ENCODE results near the gene ZBTB45. TPM values are rescaled to one million over a fixed set of nuclear protein-coding genes. Genes with fewer than 3 reads are reported as not detected.

Gene ZBTB45
- total and polyA plus RNA-seq, 3 experiments from 2014 or later: 4.8 to 16.1 (median 15.0) TPM

DNA sequence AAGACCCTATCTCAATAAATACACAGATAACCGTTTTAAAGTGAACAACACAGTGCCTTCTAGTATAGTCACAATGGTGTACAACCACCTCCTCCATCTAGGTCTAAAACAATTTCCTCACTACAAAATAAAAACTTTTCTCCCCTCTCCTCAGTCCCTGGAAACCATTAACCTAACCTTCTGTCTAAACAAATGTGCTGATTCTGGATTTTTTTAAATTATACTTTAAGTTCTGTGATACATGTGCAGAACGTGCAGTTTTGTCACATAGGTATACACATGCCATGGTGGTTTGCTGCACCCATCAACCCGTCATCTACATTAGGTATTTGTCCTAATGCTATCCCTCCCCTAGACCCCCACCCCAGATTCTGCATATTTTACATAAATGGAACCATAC, 9.8 kb upstream of the ZBTB45 start:
- ChIA-PET CTCF (interaction anchor here (1.1 kb wide), 1 partner anchor 10 kb away, joined by 6 read pairs; the partner anchor contains the start of gene ZBTB45), POLR2A (no interaction called here)
- Histone ChIP-seq H3K4me1 (ENCODE audit: insufficient read depth, low read length) (no peaks in the 10 kb centered on the region), H3K36me3 (ENCODE audit: insufficient read depth, low read length) (no peaks in the 10 kb centered on the region), H3K27me3 (ENCODE audit: insufficient read depth, low read length, poor library complexity, severe bottlenecking) (no peaks in the 10 kb centered on the region), H3K4me3 (ENCODE audit: low read length) (no peak overlapping the region), H3K27ac (ENCODE audit: low read depth, low read length) (no peak overlapping the region), H3K9me3 (ENCODE audit: low read length) (no peaks in the 10 kb centered on the region)
- no peak for DNase-seq
- no peak overlapping the region for H3K27ac Mint-ChIP-seq
- H3K36me3 Mint-ChIP-seq: no peaks in the 10 kb centered on the region
- peaks cover 0 to 2% (median 0%) of the 10 kb centered on the region in 5 donors for H3K9me3 Mint-ChIP-seq
- H3K4me1 Mint-ChIP-seq: no peaks in the 10 kb centered on the region
- H3K27me3 Mint-ChIP-seq: peaks cover 6 to 8% of the 10 kb centered on the region in 2 donors
- peak overlapping the region in 1 of 7 donors; percentile 32 for H3K4me3 Mint-ChIP-seq

GRCh38 chr19:58522709-58523108, 3.1 kb upstream of the ZBTB45 start:
- H3K36me3 Mint-ChIP-seq: peaks cover 0 to 9% (median 0%) of the 10 kb centered on the region in 3 donors
- POLR2A ChIA-PET: interaction anchor here (0.7 kb wide), 1 partner anchor 26 kb away, joined by 4 read pairs; no protein-coding TSS in a partner anchor

GRCh38 chr19:58521651-58522050, 2.0 kb upstream of the ZBTB45 start:
- Histone ChIP-seq H3K36me3 (ENCODE audit: insufficient read depth, low read length) (no peaks in the 10 kb centered on the region), H3K4me3 (ENCODE audit: low read length) (no peak overlapping the region), H3K27me3 (ENCODE audit: insufficient read depth, low read length, poor library complexity, severe bottlenecking) (no peaks in the 10 kb centered on the region), H3K27ac (ENCODE audit: low read depth, low read length) (no peak overlapping the region), H3K4me1 (ENCODE audit: insufficient read depth, low read length) (peaks cover 20% of the 10 kb centered on the region), H3K9me3 (ENCODE audit: low read length) (no peaks in the 10 kb centered on the region)
- H3K27me3 Mint-ChIP-seq: peaks cover 0 to 2% of the 10 kb centered on the region in 2 donors
- H3K4me3 Mint-ChIP-seq: peak overlapping the region in 3 of 7 donors; percentile 23 to 63 (median 46)
- peaks cover 0 to 13% (median 0%) of the 10 kb centered on the region in 3 donors for H3K36me3 Mint-ChIP-seq
- CTCF ChIA-PET: interaction anchor here (3.7 to 7.4 kb wide), 4 partner anchors 22 to 59 kb away, joined by 24 to 77 read pairs (median 37); partner anchors contain the start of genes CHMP2A, MZF1 and TRIM28
- peak overlapping the region in 4 of 8 donors; percentile 15 to 78 (median 50) for H3K27ac Mint-ChIP-seq
- POLR2A ChIA-PET: interaction anchor here (0.6 to 2.6 kb wide), 3 partner anchors 23 to 51 kb away, joined by 3 to 28 read pairs (median 17); partner anchors contain the start of genes MZF1 and TRIM28
- peaks cover 26 to 35% (median 29%) of the 10 kb centered on the region in 3 donors for H3K4me1 Mint-ChIP-seq
- no peak for DNase-seq
- peaks cover 0 to 2% (median 0%) of the 10 kb centered on the region in 5 donors for H3K9me3 Mint-ChIP-seq

More at GRCh38 chr19:58522709-58523108, 3.1 kb upstream of the ZBTB45 start:
- H3K4me1 ChIP-seq (ENCODE audit: insufficient read depth, low read length): peaks cover 20% of the 10 kb centered on the region
- no peaks in the 10 kb centered on the region for H3K9me3 ChIP-seq (ENCODE audit: low read length)
- peak overlapping the region in 2 of 8 donors; percentile 58 to 78 for H3K27ac Mint-ChIP-seq
- H3K4me1 Mint-ChIP-seq: peaks cover 26 to 29% (median 28%) of the 10 kb centered on the region in 3 donors
- DNase-seq: no peak
- no peaks in the 10 kb centered on the region for H3K36me3 ChIP-seq (ENCODE audit: insufficient read depth, low read length)
- peaks cover 0 to 2% of the 10 kb centered on the region in 2 donors for H3K27me3 Mint-ChIP-seq
- H3K27ac ChIP-seq (ENCODE audit: low read depth, low read length): no peak overlapping the region
- H3K4me3 ChIP-seq (ENCODE audit: low read length): no peak overlapping the region
- no peaks in the 10 kb centered on the region for H3K27me3 ChIP-seq (ENCODE audit: insufficient read depth, low read length, poor library complexity, severe bottlenecking)
- CTCF ChIA-PET: interaction anchor here (4.6 to 7.4 kb wide), 2 partner anchors 21 to 58 kb away, joined by 29 to 77 read pairs; partner anchors contain the start of gene TRIM28
- peak overlapping the region in 2 of 7 donors; percentile 6 to 8 for H3K4me3 Mint-ChIP-seq
- peaks cover 0 to 2% (median 0%) of the 10 kb centered on the region in 5 donors for H3K9me3 Mint-ChIP-seq

DNA sequence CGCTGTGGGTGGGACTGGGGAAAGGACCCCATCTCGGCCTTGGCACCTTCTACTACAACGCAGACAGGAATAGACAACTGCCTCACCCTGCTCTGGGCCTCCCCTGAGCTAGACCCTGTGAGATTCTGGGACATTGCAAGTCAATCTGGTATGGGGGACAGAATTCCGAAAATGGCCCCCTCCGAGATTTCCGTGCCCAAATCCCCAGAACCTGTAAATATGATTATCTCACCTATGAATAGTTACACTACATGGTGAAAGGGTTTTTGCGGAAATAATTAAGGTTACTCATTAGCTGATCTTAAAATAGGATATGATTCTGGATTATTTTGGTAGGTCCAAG, 618 bp upstream of the ZBTB45 start:
- H3K9me3 ChIP-seq (ENCODE audit: low read length): no peaks in the 10 kb centered on the region
- no peak for DNase-seq
- ChIA-PET CTCF (interaction anchor here (0.7 to 7.4 kb wide), 29 partner anchors 8 to 338 kb away, joined by 3 to 77 read pairs (median 5); partner anchors contain the start of genes CHMP2A, ERVK3-1, MZF1 and TRIM28), POLR2A (interaction anchor here (0.6 to 2.6 kb wide), 15 partner anchors 21 to 337 kb away, joined by 3 to 28 read pairs (median 5); partner anchors contain the start of genes CHMP2A, MZF1, TRIM28 and UBE2M)
- Mint-ChIP-seq H3K36me3 (peaks cover 0 to 26% (median 4%) of the 10 kb centered on the region in 3 donors), H3K4me1 (peaks cover 33 to 42% (median 34%) of the 10 kb centered on the region in 3 donors), H3K27ac (peak overlapping the region; percentile 90 to 99 (median 98)), H3K4me3 (peak overlapping the region; percentile 90 to 97 (median 95)), H3K9me3 (no peaks in the 10 kb centered on the region), H3K27me3 (peaks cover 0 to 3% of the 10 kb centered on the region in 2 donors)
- peaks cover 6% of the 10 kb centered on the region for H3K36me3 ChIP-seq (ENCODE audit: insufficient read depth, low read length)
- H3K4me3 ChIP-seq (ENCODE audit: low read length): peak overlapping the region; percentile 81
- no peaks in the 10 kb centered on the region for H3K27me3 ChIP-seq (ENCODE audit: insufficient read depth, low read length, poor library complexity, severe bottlenecking)
- peak overlapping the region; percentile 86 for H3K27ac ChIP-seq (ENCODE audit: low read depth, low read length)
- H3K4me1 ChIP-seq (ENCODE audit: insufficient read depth, low read length): peaks cover 20% of the 10 kb centered on the region

DNA sequence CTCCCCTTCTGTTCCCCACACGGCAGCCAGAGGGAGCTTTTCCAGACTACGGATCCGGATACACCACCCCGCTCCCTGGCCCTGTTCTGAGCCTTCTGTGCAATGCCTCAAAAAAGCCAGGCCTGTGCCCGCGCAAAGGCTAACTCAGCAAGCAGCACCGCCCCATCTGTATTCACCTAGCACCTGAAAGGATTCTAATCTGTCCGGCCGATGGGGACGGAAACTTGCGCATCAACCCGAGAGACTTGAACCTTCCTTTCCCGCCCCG, 589 bp downstream of the ZBTB45 start:
- Mint-ChIP-seq H3K9me3 (no peaks in the 10 kb centered on the region), H3K27me3 (peaks cover 0 to 3% of the 10 kb centered on the region in 2 donors), H3K4me1 (peaks cover 38 to 52% (median 38%) of the 10 kb centered on the region in 3 donors), H3K36me3 (peaks cover 0 to 29% (median 4%) of the 10 kb centered on the region in 3 donors), H3K4me3 (peak overlapping the region; percentile 90 to 97 (median 95)), H3K27ac (peak overlapping the region; percentile 90 to 99 (median 98))
- CTCF ChIA-PET: interaction anchor here (0.7 to 7.4 kb wide), 9 partner anchors 19 to 337 kb away, joined by 3 to 77 read pairs (median 24); partner anchors contain the start of genes CHMP2A, MZF1 and TRIM28
- H3K36me3 ChIP-seq (ENCODE audit: insufficient read depth, low read length): peaks cover 6% of the 10 kb centered on the region
- peak; percentile 23 to 65 (median 28) for DNase-seq
- H3K27ac ChIP-seq (ENCODE audit: low read depth, low read length): peak overlapping the region; percentile 86
- no peaks in the 10 kb centered on the region for H3K9me3 ChIP-seq (ENCODE audit: low read length)
- no peaks in the 10 kb centered on the region for H3K27me3 ChIP-seq (ENCODE audit: insufficient read depth, low read length, poor library complexity, severe bottlenecking)
- peak overlapping the region; percentile 81 for H3K4me3 ChIP-seq (ENCODE audit: low read length)
- H3K4me1 ChIP-seq (ENCODE audit: insufficient read depth, low read length): peaks cover 27% of the 10 kb centered on the region
- POLR2A ChIA-PET: interaction anchor here (1.7 to 2.1 kb wide), 3 partner anchors 35 to 61 kb away, joined by 6 to 16 read pairs (median 12); partner anchors contain the start of genes CHMP2A and UBE2M

DNA sequence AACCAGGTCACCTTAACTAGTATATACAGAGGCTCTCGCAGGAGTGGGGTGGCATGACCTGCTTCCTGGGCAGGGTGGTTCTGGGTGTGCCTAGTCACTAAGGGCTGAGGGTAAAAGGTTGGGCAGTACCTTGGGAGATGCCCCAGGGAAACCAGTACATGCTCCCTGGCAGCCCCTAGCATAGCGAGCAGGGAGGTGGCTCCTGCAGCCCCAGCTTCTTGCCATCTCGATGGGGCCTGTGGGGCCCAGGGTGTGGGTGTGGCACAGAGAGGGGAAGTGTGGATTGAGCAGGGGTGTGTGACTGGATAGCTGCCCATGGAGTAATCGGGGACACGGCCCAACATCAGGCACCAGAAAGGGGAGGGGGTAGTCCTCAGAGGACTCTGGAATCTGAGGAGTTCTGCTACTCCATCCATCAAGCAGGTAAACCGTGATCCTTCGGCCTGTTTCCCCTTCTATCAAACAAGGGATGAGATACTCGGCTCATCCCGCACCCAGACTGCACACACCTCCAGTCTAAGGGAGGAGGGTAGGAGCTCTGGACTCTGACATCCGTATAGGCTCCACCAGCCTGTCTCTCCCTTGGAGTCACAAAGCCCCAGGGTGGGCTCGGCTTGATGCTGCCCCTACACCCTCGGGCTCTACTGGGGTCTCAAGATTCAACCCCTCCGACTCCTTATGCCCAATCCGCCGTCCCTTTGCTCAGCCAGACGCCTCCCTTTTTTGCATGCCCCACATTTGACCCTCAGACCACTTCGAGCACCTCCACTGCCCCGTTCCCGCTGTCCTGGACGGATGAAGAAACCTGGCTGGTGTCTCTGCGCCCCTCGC, 1.1 kb downstream of the ZBTB45 start:
- no peak for DNase-seq
- no peaks in the 10 kb centered on the region for H3K9me3 ChIP-seq (ENCODE audit: low read length)
- no peaks in the 10 kb centered on the region for H3K27me3 ChIP-seq (ENCODE audit: insufficient read depth, low read length, poor library complexity, severe bottlenecking)
- peak overlapping the region; percentile 90 to 97 (median 95) for H3K4me3 Mint-ChIP-seq
- peak overlapping the region; percentile 90 to 99 (median 98) for H3K27ac Mint-ChIP-seq
- peaks cover 0 to 3% of the 10 kb centered on the region in 2 donors for H3K27me3 Mint-ChIP-seq
- peak overlapping the region; percentile 81 for H3K4me3 ChIP-seq (ENCODE audit: low read length)
- peaks cover 30% of the 10 kb centered on the region for H3K4me1 ChIP-seq (ENCODE audit: insufficient read depth, low read length)
- H3K27ac ChIP-seq (ENCODE audit: low read depth, low read length): peak overlapping the region; percentile 86
- POLR2A ChIA-PET: interaction anchor here (0.6 to 2.1 kb wide), 4 partner anchors 10 to 61 kb away, joined by 3 to 16 read pairs (median 9); partner anchors contain the start of genes CHMP2A and UBE2M
- no peaks in the 10 kb centered on the region for H3K9me3 Mint-ChIP-seq
- H3K36me3 ChIP-seq (ENCODE audit: insufficient read depth, low read length): peaks cover 6% of the 10 kb centered on the region
- CTCF ChIA-PET: interaction anchor here (0.7 to 7.4 kb wide), 10 partner anchors 19 to 337 kb away, joined by 3 to 77 read pairs (median 16); partner anchors contain the start of genes CHMP2A, MZF1 and TRIM28
- peaks cover 39 to 57% (median 43%) of the 10 kb centered on the region in 3 donors for H3K4me1 Mint-ChIP-seq
- H3K36me3 Mint-ChIP-seq: peaks cover 0 to 29% (median 4%) of the 10 kb centered on the region in 3 donors

GRCh38 chr19:58516964-58517833, 2.4 kb downstream of the ZBTB45 start:
- no peaks in the 10 kb centered on the region for H3K9me3 Mint-ChIP-seq
- POLR2A ChIA-PET: interaction anchor here (0.6 kb wide), 1 partner anchor 9 kb away, joined by 3 read pairs; no protein-coding TSS in a partner anchor
- H3K4me1 ChIP-seq (ENCODE audit: insufficient read depth, low read length): peaks cover 31% of the 10 kb centered on the region

More at GRCh38 chr19:58516964-58517833, 2.4 kb downstream of the ZBTB45 start:
- Histone ChIP-seq H3K4me3 (ENCODE audit: low read length) (no peak overlapping the region), H3K36me3 (ENCODE audit: insufficient read depth, low read length) (peaks cover 6% of the 10 kb centered on the region), H3K27ac (ENCODE audit: low read depth, low read length) (no peak overlapping the region), H3K9me3 (ENCODE audit: low read length) (no peaks in the 10 kb centered on the region), H3K27me3 (ENCODE audit: insufficient read depth, low read length, poor library complexity, severe bottlenecking) (no peaks in the 10 kb centered on the region)
- DNase-seq: no peak
- peak overlapping the region in 2 of 7 donors; percentile 8 to 96 for H3K4me3 Mint-ChIP-seq
- H3K27me3 Mint-ChIP-seq: peaks cover 0 to 3% of the 10 kb centered on the region in 2 donors
- peaks cover 41 to 60% (median 43%) of the 10 kb centered on the region in 3 donors for H3K4me1 Mint-ChIP-seq
- CTCF ChIA-PET: interaction anchor here (1.7 to 7.4 kb wide), 2 partner anchors 64 kb away, joined by 4 to 77 read pairs; no protein-coding TSS in a partner anchor
- H3K27ac Mint-ChIP-seq: peak overlapping the region in 1 of 8 donors; percentile 81
- peaks cover 0 to 29% (median 4%) of the 10 kb centered on the region in 3 donors for H3K36me3 Mint-ChIP-seq

Data from CD8-positive, alpha-beta memory T cell (primary cell).